Stimulated activated CD4-positive, alpha-beta T cell treated with anti-CD3 and anti-CD28 coated beads, Interleukin-4, amount 100 ng/mL, for 1 hour (primary cell): ENCODE results near the gene STX5.
A peak's percentile ranks its signal among the peaks of the same experiment; 100 is the strongest.
"Not testable (repeated sequence)": the region's sequence is repeated elsewhere in the genome, so short reads cannot be mapped to it uniquely, and the experiment has no call there.

Source experiments
- DNase-seq: peaks from one replicate; pipeline ENCODE4 v3.0.0-alpha.2; 2020

Gene STX5

GRCh38 chr11:62828130-62828529, 3.7 kb downstream of the STX5 start:
- DNase-seq: not testable (repeated sequence)

- no peak for DNase-seq
Observed at GRCh38 chr11:62823677-62824076, 8.2 kb downstream of the STX5 start.

GRCh38 chr11:62817129-62817528, 14.7 kb downstream of the STX5 start:
- no peak for DNase-seq

- DNase-seq: no peak
Observed at GRCh38 chr11:62816557-62816956, 15.3 kb downstream of the STX5 start.

- no peak for DNase-seq
Observed at GRCh38 chr11:62811659-62812058, 20.2 kb downstream of the STX5 start.

- DNase-seq: no peak
Observed at GRCh38 chr11:62810748-62811147, 21.1 kb downstream of the STX5 start.

- no peak for DNase-seq
Observed at GRCh38 chr11:62806611-62807121, 25.2 kb downstream of the STX5 start.

GRCh38 chr11:62805961-62806441, 25.9 kb downstream of the STX5 start:
- peak; percentile 26 for DNase-seq

GRCh38 chr11:62805076-62805892, 26.6 kb downstream of the STX5 start, which contains the start of gene NXF1:
Gene NXF1, minus strand, starts transcription at chr11:62805440. Its CDS starts 84 bp downstream, at chr11:62805356.
- DNase-seq: peak; percentile 96

GRCh38 chr11:62804310-62805075, 27.4 kb downstream of the STX5 start:
- DNase-seq: no peak

- DNase-seq: no peak
Observed at GRCh38 chr11:62801071-62801470, 30.8 kb downstream of the STX5 start.

- no peak for DNase-seq
Observed at GRCh38 chr11:62799486-62799885, 32.4 kb downstream of the STX5 start.

- no peak for DNase-seq
Observed at GRCh38 chr11:62796281-62796680, 35.6 kb downstream of the STX5 start.

GRCh38 chr11:62794201-62794775, 37.6 kb downstream of the STX5 start:
- no peak for DNase-seq

GRCh38 chr11:62792202-62792575, 39.7 kb downstream of the STX5 start:
- DNase-seq: no peak

- DNase-seq: peak; percentile 93
Observed at GRCh38 chr11:62791501-62792201, 40.2 kb downstream of the STX5 start, which contains the start of gene TMEM223. Gene TMEM223, minus strand, starts transcription at chr11:62792006. Its CDS starts 12 bp downstream, at chr11:62791994.

- DNase-seq: no peak
Observed at GRCh38 chr11:62789576-62789975, 42.3 kb downstream of the STX5 start.

- DNase-seq: no peak
Observed at GRCh38 chr11:62788991-62789390, 42.9 kb downstream of the STX5 start.

- peak; percentile 97 for DNase-seq
Observed at GRCh38 chr11:62787005-62787759, 44.7 kb downstream of the STX5 start, which contains the start of gene TMEM179B. Gene TMEM179B, plus strand, starts transcription at chr11:62787402. Its CDS starts 30 bp downstream, at chr11:62787432.

- DNase-seq: peak; percentile 82
Observed at GRCh38 chr11:62786318-62787004, 45.4 kb downstream of the STX5 start.

GRCh38 chr11:62782753-62783152, 49.1 kb downstream of the STX5 start:
- DNase-seq: no peak
